GM12878 (cell line): ENCODE results near the gene RNFT2. TPM values are rescaled to one million over a fixed set of nuclear protein-coding genes. Genes with fewer than 3 reads are reported as not detected.

Source experiments
- ATAC-seq: fragments of 200-7000 bp; cut with Tn5 transposase; 3 replicates; pipeline ENCODE4 v1.9.1; 2020; ENCODE audit warnings: mild to moderate bottlenecking, moderate library complexity
- BruUV-seq: library from RNA; stranded (reverse); fragments of 400-500 nt; replicated peaks from 2 replicates; lab custom pipeline; 2021; lab: Mats Ljungman, UMichigan
- CTCF ChIA-PET: fragments of 300-600 bp; sonication (Branson Sonifier 250); formaldehyde crosslinking; extraction: SDS; loops from one replicate; lab custom pipeline; 2021; ENCODE audit warnings: inconsistent platforms; lab: Yijun Ruan, JAX
- POLR2A ChIA-PET: fragments of 350-600 bp; formaldehyde crosslinking; extraction: SDS; loops from one replicate; lab custom pipeline; 2021; ENCODE audit warnings: inconsistent platforms; lab: Charles Lee
- RAD21 ChIA-PET: fragments of 300-600 bp; sonication (Branson Sonifier 250); formaldehyde crosslinking; loops from one replicate; lab custom pipeline; 2023; ENCODE audit warnings: antibody characterized with exemption; ENCODE audit not compliant: unreplicated experiment; lab: Charles Lee
- SMC1A ChIA-PET: fragments of 300-600 bp; sonication (Branson Sonifier 250); formaldehyde crosslinking; loops from one replicate; lab custom pipeline; 2023; ENCODE audit not compliant: unreplicated experiment, uncharacterized antibody; lab: Charles Lee
- DNase-seq: peaks from one replicate; pipeline ENCODE4 v3.0.0-alpha.2; 2011; ENCODE audit warnings: low read depth, low spot score
- FAIRE-seq: peaks from 3 replicates; lab custom pipeline; 2011; peaks lifted over from hg19 to GRCh38; lab: Jason Lieb, UNC
- H2AFZ ChIP-seq: 2 replicates; pipeline ENCODE4 v1.6.0; 2011; ENCODE audit warnings: low read depth, low read length, control low read depth; ENCODE audit not compliant: control insufficient read depth
- H3K27ac ChIP-seq: 2 replicates; pipeline ENCODE4 v1.5.1; 2011; ENCODE audit warnings: control low read depth; ENCODE audit not compliant: control insufficient read depth, insufficient read depth
- H3K27me3 ChIP-seq, 2 experiments: replicated peaks in 1 of 2; 2 replicates each; pipeline versions ENCODE4 v1.6.0 to v1.6.1; 2011; ENCODE audit warnings: low read length in 1 of 2; ENCODE audit not compliant: control insufficient read depth in 2 of 2, insufficient read depth in 2 of 2
- H3K36me3 ChIP-seq, 2 experiments: 2 replicates each; pipeline ENCODE4 v1.5.1; 2011; ENCODE audit warnings: low read length in 1 of 2; ENCODE audit not compliant: control insufficient read depth in 2 of 2, insufficient read depth in 2 of 2
- H3K4me1 ChIP-seq: 2 replicates; pipeline ENCODE4 v1.6.1; 2011; ENCODE audit warnings: mild to moderate bottlenecking, low read length, moderate library complexity, mixed read lengths; ENCODE audit not compliant: control insufficient read depth, insufficient read depth
- H3K4me2 ChIP-seq: 2 replicates; pipeline ENCODE4 v1.6.0; 2011; ENCODE audit warnings: control low read depth; ENCODE audit not compliant: control insufficient read depth, insufficient read depth
- H3K4me3 ChIP-seq: fragments of 200-600 bp; sonication (generic); 2 replicates; pipeline ENCODE4 v1.5.1; 2016
- H3K79me2 ChIP-seq: 2 replicates; pipeline ENCODE4 v1.6.0; 2011; ENCODE audit warnings: low read length; ENCODE audit not compliant: control insufficient read depth, insufficient read depth
- H3K9ac ChIP-seq: 2 replicates; pipeline ENCODE4 v1.8.0; 2011; ENCODE audit warnings: low read length, control low read depth, mixed read lengths; ENCODE audit not compliant: control insufficient read depth, insufficient read depth
- H3K9me3 ChIP-seq: replicated peaks from 3 replicates; pipeline ENCODE4 v1.5.1; 2011; ENCODE audit warnings: mild to moderate bottlenecking, low read length; ENCODE audit not compliant: control insufficient read depth, insufficient read depth
- H4K20me1 ChIP-seq: 2 replicates; pipeline ENCODE4 v1.6.0; 2011; ENCODE audit not compliant: control insufficient read depth, insufficient read depth
- SIN3A ChIP-seq: IDR thresholded peaks from 2 replicates; pipeline ENCODE4 v1.6.1; 2012; ENCODE audit warnings: low read depth, low read length, improper control_type of control experiment
- SMAD5 ChIP-seq: IDR thresholded peaks from 2 replicates; pipeline ENCODE4 v1.6.1; 2016; ENCODE audit warnings: antibody characterized with exemption, low read depth
- SP1 ChIP-seq: IDR thresholded peaks from one replicate; pipeline ENCODE4 v1.6.1; 2011; ENCODE audit warnings: low read depth, low read length
- SPI1 ChIP-seq: IDR thresholded peaks from 2 replicates; pipeline ENCODE4 v1.6.1; 2011; ENCODE audit warnings: low read depth, mild to moderate bottlenecking, low read length, moderate library complexity, borderline replicate concordance; ENCODE audit not compliant: insufficient read depth
- TCF12 ChIP-seq: IDR thresholded peaks from 2 replicates; pipeline ENCODE4 v1.6.1; 2011; ENCODE audit warnings: low read depth, mild to moderate bottlenecking, low read length
- TCF7 ChIP-seq: IDR thresholded peaks from 2 replicates; pipeline ENCODE4 v1.6.1; 2014; ENCODE audit warnings: antibody characterized with exemption, borderline replicate concordance
- ZBED1 ChIP-seq: IDR thresholded peaks from 2 replicates; pipeline ENCODE4 v1.6.1; 2016; ENCODE audit warnings: borderline replicate concordance
- WGBS: methylation state at CpG from one replicate; pipeline ENCODE4 v1.1.6; 2016; ENCODE audit warnings: low lambda C conversion rate; ENCODE audit not compliant: insufficient replicate concordance, insufficient coverage; ENCODE audit errors: missing lambda C conversion rate; 5-methylcytosine and 5-hydroxymethylcytosine counted together
- in situ Hi-C: fragments of 300-500 bp; cut with MboI; formaldehyde crosslinking; loops from 9 replicates; pipeline ENCODE4 v1.14.3; 2018; ENCODE audit warnings: mixed read lengths
- intact Hi-C: fragments of 100-400 bp; cut with micrococcal nuclease; formaldehyde crosslinking; loops from one replicate; pipeline ENCODE4 v1.14.2; 2022; ENCODE audit not compliant: unreplicated experiment
- polyA plus RNA-seq, 11 experiments: library from polyadenylated mRNA; depleted of rRNA in 4 of 11; unstranded in 6 of 11; stranded (reverse) in 5 of 11; fragments of >200 nt; fragmentation: Nextera tagmentation in 4 of 11; fragmentation: Illumina TruSeq in 1 of 11; extraction: Ambion mirVana in 4 of 11; extraction: Trizol in 1 of 11; gene quantifications; 1 replicate in 1 of 11; 2 replicates in 10 of 11; pipeline versions ENCODE4 v1.2.1 to v1.2.3, GENCODE V29; 2011 to 2016; ENCODE audit warnings: inconsistent platforms in 2 of 11, missing spikeins in 2 of 11, low read depth in 1 of 11
- total RNA-seq, 4 experiments: library from RNA; depleted of rRNA in 3 of 4; stranded (reverse); fragments of >200 nt in 3 of 4; fragmentation: Illumina TruSeq in 1 of 4; extraction: Trizol in 1 of 4; gene quantifications; 2 replicates each; pipeline versions ENCODE4 v1.2.1 to v1.2.3, GENCODE V29; 2013 to 2021
- TF ChIP-seq, protein P1 (sequence below): IDR thresholded peaks from 2 replicates; pipeline ENCODE4 v1.6.1; 2011; ENCODE audit warnings: low read depth, low read length, improper control_type of control experiment, borderline replicate concordance
- TF ChIP-seq, protein P2 (sequence below): IDR thresholded peaks from 2 replicates; pipeline ENCODE4 v1.6.1; 2012; ENCODE audit warnings: improper control_type of control experiment, low read depth, low read length; ENCODE audit not compliant: insufficient replicate concordance

RNFT2 gene
- total and polyA plus RNA-seq, 10 of the 15 experiments (the other 5 are each of a cell fraction or from before 2014, with no cell fraction given) = 2.5 to 17.3 (median 9.7) TPM

DNA sequence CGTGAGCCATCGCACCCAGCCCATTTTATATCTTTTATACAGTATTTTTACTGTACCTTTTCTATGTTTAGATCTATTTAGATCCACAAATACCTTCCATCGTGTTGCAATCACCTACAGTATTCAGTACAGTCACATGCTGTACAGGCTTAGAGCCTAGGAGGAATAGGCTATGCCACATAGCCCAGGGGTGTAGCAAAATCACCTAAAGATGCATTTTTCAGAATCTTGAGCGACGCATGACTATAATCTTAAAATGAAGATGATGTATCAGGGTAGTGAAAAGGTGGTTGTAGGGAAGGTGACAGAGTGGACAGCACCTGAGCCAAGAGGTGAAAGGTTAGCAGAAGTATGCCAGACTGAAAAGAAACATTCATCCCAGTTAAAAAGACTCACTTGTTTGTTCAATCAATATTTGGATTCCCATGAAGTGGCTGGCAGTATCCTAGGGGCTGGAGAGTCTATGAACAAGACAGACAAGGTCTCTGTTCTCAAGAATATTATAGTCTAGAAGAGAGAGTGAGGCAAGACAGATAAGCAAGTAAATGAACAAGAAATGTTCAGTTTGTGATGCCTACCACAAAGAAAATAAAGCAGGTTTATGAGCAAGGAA lies 3.9 kb upstream of the RNFT2 start:
- Histone ChIP-seq H3K4me3 (no peak overlapping the region), H3K27me3 (no peaks in the 10 kb centered on the region), H3K27ac (no peak overlapping the region), H3K79me2 (peaks cover 21% of the 10 kb centered on the region), H2AFZ (no peak overlapping the region), H3K9me3 (no peaks in the 10 kb centered on the region), H3K4me1 (peaks cover 3% of the 10 kb centered on the region; the same call in 1 of the 2 replicates), H4K20me1 (no peaks in the 10 kb centered on the region), H3K4me2 (no peak overlapping the region), H3K36me3 (no peaks in the 10 kb centered on the region; a peak in 2 of 4 replicates), H3K9ac (no peak overlapping the region)
- in situ Hi-C loops (no loop called here), intact Hi-C loops (loop anchor here (10.0 kb wide), 1 partner anchor 151 kb away; the partner anchor contains the start of gene HRK)
- DNase-seq = no peak
- WGBS = 98% methylated on average over 5 of the region's 5 CpGs
- TSS peak; percentile 38 for BruUV-seq
- ChIA-PET CTCF (no interaction called here), RAD21 (no interaction called here), POLR2A (no interaction called here), SMC1A (no interaction called here)
- ATAC-seq = no peak
- no peak for TF ChIP-seq ZBED1
- no peak for TF ChIP-seq SIN3A
- no peak for TF ChIP-seq SPI1
- TF ChIP-seq TCF7 = no peak
- no peak for TF ChIP-seq SP1
- no peak for TF ChIP-seq TCF12
- TF ChIP-seq, protein P1, sequence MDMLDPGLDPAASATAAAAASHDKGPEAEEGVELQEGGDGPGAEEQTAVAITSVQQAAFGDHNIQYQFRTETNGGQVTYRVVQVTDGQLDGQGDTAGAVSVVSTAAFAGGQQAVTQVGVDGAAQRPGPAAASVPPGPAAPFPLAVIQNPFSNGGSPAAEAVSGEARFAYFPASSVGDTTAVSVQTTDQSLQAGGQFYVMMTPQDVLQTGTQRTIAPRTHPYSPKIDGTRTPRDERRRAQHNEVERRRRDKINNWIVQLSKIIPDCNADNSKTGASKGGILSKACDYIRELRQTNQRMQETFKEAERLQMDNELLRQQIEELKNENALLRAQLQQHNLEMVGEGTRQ = no peak
- no peak for TF ChIP-seq SMAD5
- TF ChIP-seq, protein P2, sequence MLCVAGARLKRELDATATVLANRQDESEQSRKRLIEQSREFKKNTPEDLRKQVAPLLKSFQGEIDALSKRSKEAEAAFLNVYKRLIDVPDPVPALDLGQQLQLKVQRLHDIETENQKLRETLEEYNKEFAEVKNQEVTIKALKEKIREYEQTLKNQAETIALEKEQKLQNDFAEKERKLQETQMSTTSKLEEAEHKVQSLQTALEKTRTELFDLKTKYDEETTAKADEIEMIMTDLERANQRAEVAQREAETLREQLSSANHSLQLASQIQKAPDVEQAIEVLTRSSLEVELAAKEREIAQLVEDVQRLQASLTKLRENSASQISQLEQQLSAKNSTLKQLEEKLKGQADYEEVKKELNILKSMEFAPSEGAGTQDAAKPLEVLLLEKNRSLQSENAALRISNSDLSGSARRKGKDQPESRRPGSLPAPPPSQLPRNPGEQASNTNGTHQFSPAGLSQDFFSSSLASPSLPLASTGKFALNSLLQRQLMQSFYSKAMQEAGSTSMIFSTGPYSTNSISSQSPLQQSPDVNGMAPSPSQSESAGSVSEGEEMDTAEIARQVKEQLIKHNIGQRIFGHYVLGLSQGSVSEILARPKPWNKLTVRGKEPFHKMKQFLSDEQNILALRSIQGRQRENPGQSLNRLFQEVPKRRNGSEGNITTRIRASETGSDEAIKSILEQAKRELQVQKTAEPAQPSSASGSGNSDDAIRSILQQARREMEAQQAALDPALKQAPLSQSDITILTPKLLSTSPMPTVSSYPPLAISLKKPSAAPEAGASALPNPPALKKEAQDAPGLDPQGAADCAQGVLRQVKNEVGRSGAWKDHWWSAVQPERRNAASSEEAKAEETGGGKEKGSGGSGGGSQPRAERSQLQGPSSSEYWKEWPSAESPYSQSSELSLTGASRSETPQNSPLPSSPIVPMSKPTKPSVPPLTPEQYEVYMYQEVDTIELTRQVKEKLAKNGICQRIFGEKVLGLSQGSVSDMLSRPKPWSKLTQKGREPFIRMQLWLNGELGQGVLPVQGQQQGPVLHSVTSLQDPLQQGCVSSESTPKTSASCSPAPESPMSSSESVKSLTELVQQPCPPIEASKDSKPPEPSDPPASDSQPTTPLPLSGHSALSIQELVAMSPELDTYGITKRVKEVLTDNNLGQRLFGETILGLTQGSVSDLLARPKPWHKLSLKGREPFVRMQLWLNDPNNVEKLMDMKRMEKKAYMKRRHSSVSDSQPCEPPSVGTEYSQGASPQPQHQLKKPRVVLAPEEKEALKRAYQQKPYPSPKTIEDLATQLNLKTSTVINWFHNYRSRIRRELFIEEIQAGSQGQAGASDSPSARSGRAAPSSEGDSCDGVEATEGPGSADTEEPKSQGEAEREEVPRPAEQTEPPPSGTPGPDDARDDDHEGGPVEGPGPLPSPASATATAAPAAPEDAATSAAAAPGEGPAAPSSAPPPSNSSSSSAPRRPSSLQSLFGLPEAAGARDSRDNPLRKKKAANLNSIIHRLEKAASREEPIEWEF = no peak
- FAIRE-seq = no peak
